Thoracic aorta (tissue), 2 donors: Measurements from ENCODE around the gene MFSD6L. TPM values are rescaled to one million over a fixed set of nuclear protein-coding genes. Genes with fewer than 3 reads are reported as not detected.

Experiments
- ATAC-seq: fragments of 150-250 bp; one replicate; pipeline ENCODE4 v1.8.0; 2017; ENCODE audit warnings: low read depth; ENCODE audit not compliant: insufficient number of reproducible peaks, low FRiP score
- DNase-seq: peaks from one replicate; pipeline ENCODE4 v3.0.0-alpha.2; 2020; ENCODE audit warnings: low spot score
- H3K27ac ChIP-seq, 2 donors: fragments of 200-600 bp; sonication (generic); 1 replicate in 1 of 2; 2 replicates in 1 of 2; pipeline ENCODE4 v1.5.1; 2016; ENCODE audit warnings: mild to moderate bottlenecking in 2 of 2, moderate library complexity in 2 of 2
- H3K27me3 ChIP-seq: fragments of 200-600 bp; sonication (generic); replicated peaks from 2 replicates; pipeline ENCODE4 v1.6.0; 2016; ENCODE audit warnings: mild to moderate bottlenecking; ENCODE audit not compliant: insufficient read depth
- H3K36me3 ChIP-seq: fragments of 200-600 bp; sonication (generic); one replicate; pipeline ENCODE4 v1.5.1; 2016
- H3K4me1 ChIP-seq, 2 donors: fragments of 200-600 bp; sonication (generic); 1 replicate in 1 of 2; 2 replicates in 1 of 2; pipeline versions ENCODE4 v1.5.1 to v1.6.0; 2016; ENCODE audit warnings: low read depth in 2 of 2, mild to moderate bottlenecking in 1 of 2; ENCODE audit not compliant: control insufficient read depth in 1 of 2
- H3K4me3 ChIP-seq: fragments of 200-600 bp; sonication (generic); 2 replicates; pipeline ENCODE4 v1.5.1; 2016; ENCODE audit warnings: mild to moderate bottlenecking
- H3K9me3 ChIP-seq: fragments of 200-600 bp; sonication (generic); 2 replicates; pipeline ENCODE4 v1.5.1; 2016
- total RNA-seq, 2 donors: library from RNA; depleted of rRNA; stranded (reverse); fragments of >200 nt; gene quantifications; one replicate each; pipeline versions ENCODE4 v1.1.0 to v1.2.3, GENCODE V29; 2016
- TF ChIP-seq, protein P1 (sequence below): fragments of 200-600 bp; sonication (generic); IDR thresholded peaks from one replicate; pipeline ENCODE4 v1.5.1; 2019; ENCODE audit warnings: antibody characterized with exemption

Gene MFSD6L
- total RNA-seq, 2 donors from 2014 or later: 0.27 TPM; not detected in 1

DNA sequence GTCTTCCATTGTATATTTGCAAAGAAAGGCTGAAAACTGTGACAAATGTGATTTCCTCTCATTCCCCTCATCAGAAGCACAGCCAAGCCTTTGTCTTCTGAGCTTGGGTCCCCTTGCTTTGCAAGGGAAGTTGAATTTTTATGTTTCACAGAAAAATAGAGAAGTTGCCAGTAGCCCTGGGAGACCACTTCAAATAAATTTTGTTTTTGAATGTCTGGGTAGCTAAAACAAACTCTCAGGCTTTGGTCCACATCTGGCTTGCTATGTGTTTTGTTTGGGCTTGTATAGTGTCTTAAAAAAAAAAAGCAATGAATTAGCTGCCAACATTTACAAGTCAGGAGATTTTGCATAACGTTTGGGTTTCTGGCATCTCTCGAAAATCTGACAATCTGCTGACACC lies 44.2 kb upstream of the MFSD6L start:
- no peaks in the 10 kb centered on the region for H3K36me3 ChIP-seq
- no peaks in the 10 kb centered on the region for H3K27me3 ChIP-seq
- DNase-seq (no peak), ATAC-seq (no peak)
- peaks cover 12 to 15% of the 10 kb centered on the region in 2 donors for H3K4me1 ChIP-seq
- H3K27ac ChIP-seq: no peak overlapping the region
- TF ChIP-seq, protein P1, sequence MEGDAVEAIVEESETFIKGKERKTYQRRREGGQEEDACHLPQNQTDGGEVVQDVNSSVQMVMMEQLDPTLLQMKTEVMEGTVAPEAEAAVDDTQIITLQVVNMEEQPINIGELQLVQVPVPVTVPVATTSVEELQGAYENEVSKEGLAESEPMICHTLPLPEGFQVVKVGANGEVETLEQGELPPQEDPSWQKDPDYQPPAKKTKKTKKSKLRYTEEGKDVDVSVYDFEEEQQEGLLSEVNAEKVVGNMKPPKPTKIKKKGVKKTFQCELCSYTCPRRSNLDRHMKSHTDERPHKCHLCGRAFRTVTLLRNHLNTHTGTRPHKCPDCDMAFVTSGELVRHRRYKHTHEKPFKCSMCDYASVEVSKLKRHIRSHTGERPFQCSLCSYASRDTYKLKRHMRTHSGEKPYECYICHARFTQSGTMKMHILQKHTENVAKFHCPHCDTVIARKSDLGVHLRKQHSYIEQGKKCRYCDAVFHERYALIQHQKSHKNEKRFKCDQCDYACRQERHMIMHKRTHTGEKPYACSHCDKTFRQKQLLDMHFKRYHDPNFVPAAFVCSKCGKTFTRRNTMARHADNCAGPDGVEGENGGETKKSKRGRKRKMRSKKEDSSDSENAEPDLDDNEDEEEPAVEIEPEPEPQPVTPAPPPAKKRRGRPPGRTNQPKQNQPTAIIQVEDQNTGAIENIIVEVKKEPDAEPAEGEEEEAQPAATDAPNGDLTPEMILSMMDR: no peak
- H3K4me3 ChIP-seq: no peak overlapping the region
- no peaks in the 10 kb centered on the region for H3K9me3 ChIP-seq

DNA sequence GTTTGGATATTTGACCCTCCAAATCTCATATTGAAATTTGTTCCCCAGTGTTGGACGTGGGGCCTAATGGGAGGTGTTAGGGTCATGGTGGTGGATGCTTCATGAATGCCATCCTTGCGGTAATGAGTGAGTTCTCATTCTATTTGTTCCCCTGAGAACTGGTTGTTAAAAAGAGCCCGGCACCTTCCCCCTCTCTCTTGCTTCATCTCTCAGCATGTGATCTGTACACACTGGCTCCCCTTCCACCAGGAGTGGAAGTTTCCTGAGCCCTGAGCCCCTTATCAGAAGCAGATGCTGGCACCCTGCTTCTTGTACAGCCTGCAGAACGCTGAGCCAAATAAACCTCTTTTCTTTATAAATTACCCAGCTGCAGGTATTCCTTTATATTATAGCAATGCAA lies 42.7 kb upstream of the MFSD6L start:
- TF ChIP-seq, protein P1: no peak
- Histone ChIP-seq H3K9me3 (no peaks in the 10 kb centered on the region), H3K36me3 (no peaks in the 10 kb centered on the region), H3K27me3 (no peaks in the 10 kb centered on the region), H3K27ac (no peak overlapping the region), H3K4me3 (no peak overlapping the region), H3K4me1 (peaks cover 12 to 15% of the 10 kb centered on the region in 2 donors)
- ATAC-seq (no peak), DNase-seq (no peak)

DNA sequence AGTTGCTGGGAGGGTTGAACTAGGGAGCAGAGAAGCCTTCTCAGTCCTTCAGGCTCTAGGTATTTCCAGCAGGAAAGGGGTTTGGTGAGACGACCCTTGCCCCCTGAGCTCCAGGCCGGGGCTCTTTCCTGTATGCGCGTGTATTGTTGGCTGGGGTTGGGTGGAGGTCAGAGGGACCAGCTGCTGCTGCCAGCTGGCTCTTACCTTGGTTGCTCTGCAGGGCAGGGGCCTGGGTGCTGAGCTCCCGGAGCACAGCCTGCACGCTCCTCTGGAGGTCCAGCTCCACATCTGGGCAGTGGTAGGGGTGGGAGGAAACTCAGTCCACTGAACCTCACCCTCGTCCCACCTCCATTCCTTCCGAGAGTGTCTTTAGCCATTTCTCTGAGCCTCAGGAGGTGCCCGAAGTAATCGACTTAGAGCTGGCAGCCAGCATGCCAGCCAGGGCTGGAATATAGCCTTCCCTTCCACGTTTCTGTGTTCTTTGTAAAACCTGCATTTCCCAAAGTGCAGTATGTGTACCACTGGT lies 40.3 kb upstream of the MFSD6L start:
- TF ChIP-seq, protein P1: no peak
- ATAC-seq: no peak
- Histone ChIP-seq H3K4me3 (no peak overlapping the region), H3K27me3 (no peaks in the 10 kb centered on the region), H3K36me3 (no peaks in the 10 kb centered on the region), H3K4me1 (peaks cover 12 to 15% of the 10 kb centered on the region in 2 donors), H3K9me3 (no peaks in the 10 kb centered on the region), H3K27ac (no peak overlapping the region)
- DNase-seq: no peak

DNA sequence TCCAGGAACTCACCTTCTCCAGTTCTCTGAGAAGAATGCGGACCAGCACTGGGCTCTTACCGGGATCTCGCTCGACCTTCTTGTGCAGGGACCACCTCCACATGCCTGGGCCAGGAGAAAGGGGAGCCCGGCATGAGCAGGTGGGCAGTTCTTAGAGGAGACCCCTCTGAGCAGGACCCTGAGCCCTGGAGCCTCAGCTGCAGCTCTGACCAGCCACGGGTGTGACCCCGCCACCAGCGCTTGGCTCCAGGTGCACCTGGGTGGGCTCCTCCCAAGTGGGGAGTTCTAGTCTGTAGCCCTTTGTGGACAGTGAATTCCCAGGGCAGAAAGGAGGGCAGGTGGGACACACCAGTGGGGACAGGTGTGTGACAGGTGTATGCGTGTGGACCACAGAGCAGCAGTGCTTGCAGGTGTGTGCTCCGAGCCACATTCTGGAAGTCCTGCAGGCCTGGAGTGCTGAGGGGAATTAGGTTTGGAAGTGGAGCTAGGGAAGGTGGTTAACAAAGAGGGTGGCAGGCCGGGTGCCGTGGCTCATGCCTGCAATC lies 39.5 kb upstream of the MFSD6L start:
- no peak for ATAC-seq
- H3K4me1 ChIP-seq: peaks cover 8 to 9% of the 10 kb centered on the region in 2 donors
- no peaks in the 10 kb centered on the region for H3K36me3 ChIP-seq
- no peak overlapping the region for H3K27ac ChIP-seq
- TF ChIP-seq, protein P1: no peak
- H3K4me3 ChIP-seq: no peak overlapping the region
- H3K9me3 ChIP-seq: no peaks in the 10 kb centered on the region
- no peaks in the 10 kb centered on the region for H3K27me3 ChIP-seq
- no peak for DNase-seq

DNA sequence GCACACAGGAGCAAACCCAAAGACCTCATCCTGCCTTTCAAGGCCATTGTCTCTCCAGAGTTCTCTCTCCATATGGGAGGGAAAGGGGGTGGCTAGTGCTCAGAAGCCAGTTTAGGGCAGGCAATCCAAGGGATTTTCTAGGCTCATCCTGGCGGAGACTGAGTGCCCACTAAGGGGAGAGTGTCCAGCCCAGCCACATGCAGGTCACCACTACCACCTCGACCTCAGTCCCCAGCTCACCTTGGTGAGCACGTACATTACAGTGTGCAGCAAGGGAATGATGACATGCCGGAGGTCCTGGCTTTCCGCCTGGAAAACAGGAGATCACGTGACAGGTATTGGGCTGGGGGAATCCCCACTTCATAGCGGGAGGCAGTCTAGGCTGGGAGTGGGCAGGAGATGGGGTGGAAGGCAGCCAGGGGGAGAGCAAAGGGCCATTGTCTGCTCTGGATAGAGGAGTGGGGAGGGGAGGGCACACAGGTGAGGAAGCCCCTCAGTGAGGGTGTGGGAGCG lies 38.5 kb upstream of the MFSD6L start:
- no peak for ATAC-seq
- H3K4me1 ChIP-seq: no peaks in the 10 kb centered on the region
- H3K9me3 ChIP-seq: no peaks in the 10 kb centered on the region
- no peak overlapping the region for H3K4me3 ChIP-seq
- H3K27ac ChIP-seq: no peak overlapping the region
- H3K36me3 ChIP-seq: no peaks in the 10 kb centered on the region
- no peaks in the 10 kb centered on the region for H3K27me3 ChIP-seq
- DNase-seq: no peak
- TF ChIP-seq, protein P1: no peak
